Measurements from ENCODE around the gene SKIDA1.

The SKIDA1 gene

GRCh38 chr10:21526860-21527597 lies 1.5 kb upstream of the SKIDA1 start:
- no peak for TF ChIP-seq CTCF (conservative IDR thresholded peaks at IDR 0.05)
- H3K27ac ChIP-seq = peak overlapping the region; percentile 97

- peak overlapping the region; percentile 97 for H3K27ac ChIP-seq
- TF ChIP-seq CTCF (conservative IDR thresholded peaks at IDR 0.05) = no peak
Measured at GRCh38 chr10:21526188-21526859, 842 bp upstream of the SKIDA1 start.

- no peak for TF ChIP-seq CTCF (conservative IDR thresholded peaks at IDR 0.05)
- peak overlapping the region; percentile 97 for H3K27ac ChIP-seq
Measured at GRCh38 chr10:21524526-21525366, 736 bp downstream of the SKIDA1 start.

- TF ChIP-seq CTCF (conservative IDR thresholded peaks at IDR 0.05) = no peak
- H3K27ac ChIP-seq = no peak overlapping the region
Measured at GRCh38 chr10:21524131-21524525, 1.4 kb downstream of the SKIDA1 start.

- peak overlapping the region; percentile 62 for H3K27ac ChIP-seq
- no peak for TF ChIP-seq CTCF (conservative IDR thresholded peaks at IDR 0.05)
Measured at GRCh38 chr10:21523557-21524008, 1.9 kb downstream of the SKIDA1 start.

- no peak for TF ChIP-seq CTCF (conservative IDR thresholded peaks at IDR 0.05)
- H3K27ac ChIP-seq = peak overlapping the region; percentile 62
Measured at GRCh38 chr10:21522631-21523406, 2.7 kb downstream of the SKIDA1 start.

Measured in VCaP (cell line).